ENCODE results near the gene MYOM3.

DNA sequence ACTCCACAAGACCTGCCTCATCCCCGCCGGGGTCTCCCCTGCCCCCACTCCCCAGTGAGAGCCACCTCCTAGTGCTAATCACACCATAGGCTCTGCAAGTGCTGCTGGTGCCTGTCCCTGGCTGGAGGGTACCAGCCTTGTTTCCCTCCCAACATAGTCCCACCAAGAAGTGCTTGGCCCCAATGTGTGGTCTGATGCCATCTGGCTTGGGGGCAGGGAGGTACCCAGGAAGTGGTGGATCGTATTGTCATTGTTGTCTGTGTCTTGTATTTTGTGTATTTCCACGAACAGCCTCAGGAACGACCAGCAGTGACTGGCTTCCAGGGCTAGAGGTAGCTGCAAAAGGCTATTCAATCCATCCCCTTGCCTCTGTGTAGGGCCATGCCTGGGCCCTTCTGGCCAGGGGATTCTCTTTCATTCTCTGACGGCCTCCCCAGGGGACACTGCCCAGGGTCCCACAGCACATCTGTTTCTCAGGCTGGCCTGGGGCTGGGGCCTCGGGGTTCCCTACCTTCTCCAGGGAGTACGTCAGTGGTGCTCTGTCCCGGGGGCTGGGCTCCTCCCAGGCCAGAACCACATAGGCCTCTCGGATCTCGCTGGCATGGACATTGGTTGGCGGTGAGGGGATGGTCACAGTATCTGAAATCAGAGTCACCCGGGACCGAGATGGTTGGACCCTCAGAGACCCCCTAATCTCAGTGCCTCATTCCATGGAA is 22.8 kb downstream of the MYOM3 start:
- TF ChIP-seq POLR2A (IDR thresholded peaks at IDR 0.05): no peak
- TF ChIP-seq, protein P1, sequence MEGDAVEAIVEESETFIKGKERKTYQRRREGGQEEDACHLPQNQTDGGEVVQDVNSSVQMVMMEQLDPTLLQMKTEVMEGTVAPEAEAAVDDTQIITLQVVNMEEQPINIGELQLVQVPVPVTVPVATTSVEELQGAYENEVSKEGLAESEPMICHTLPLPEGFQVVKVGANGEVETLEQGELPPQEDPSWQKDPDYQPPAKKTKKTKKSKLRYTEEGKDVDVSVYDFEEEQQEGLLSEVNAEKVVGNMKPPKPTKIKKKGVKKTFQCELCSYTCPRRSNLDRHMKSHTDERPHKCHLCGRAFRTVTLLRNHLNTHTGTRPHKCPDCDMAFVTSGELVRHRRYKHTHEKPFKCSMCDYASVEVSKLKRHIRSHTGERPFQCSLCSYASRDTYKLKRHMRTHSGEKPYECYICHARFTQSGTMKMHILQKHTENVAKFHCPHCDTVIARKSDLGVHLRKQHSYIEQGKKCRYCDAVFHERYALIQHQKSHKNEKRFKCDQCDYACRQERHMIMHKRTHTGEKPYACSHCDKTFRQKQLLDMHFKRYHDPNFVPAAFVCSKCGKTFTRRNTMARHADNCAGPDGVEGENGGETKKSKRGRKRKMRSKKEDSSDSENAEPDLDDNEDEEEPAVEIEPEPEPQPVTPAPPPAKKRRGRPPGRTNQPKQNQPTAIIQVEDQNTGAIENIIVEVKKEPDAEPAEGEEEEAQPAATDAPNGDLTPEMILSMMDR (IDR thresholded peaks at IDR 0.05): no peak

All from prostate gland (tissue), 2 donors.